SKM-1 (cell line): Measurements from ENCODE around the gene CILP2.
A peak's percentile ranks its signal among the peaks of the same experiment; 100 is the strongest.

Experiments used
- DNase-seq: peaks from one replicate; lab custom pipeline; 2025; ENCODE audit not compliant: unreplicated experiment; lab: John Stamatoyannopoulos, UW

Gene CILP2

GRCh38 chr19:19528721-19529490 is 9.2 kb upstream of the CILP2 start, which contains the start of gene YJEFN3:
TSS of gene YJEFN3 (plus strand) at chr19:19528911. CDS start at chr19:19528933, 22 bp downstream.
- DNase-seq, result no peak

GRCh38 chr19:19529783-19530422 is 8.2 kb upstream of the CILP2 start:
- DNase-seq, result no peak

- DNase-seq, result no peak
Measured at GRCh38 chr19:19530423-19530804, 7.7 kb upstream of the CILP2 start.

GRCh38 chr19:19530889-19531288 is 7.2 kb upstream of the CILP2 start:
- no peak for DNase-seq

- no peak for DNase-seq
Measured at GRCh38 chr19:19531951-19532805, 5.9 kb upstream of the CILP2 start.

- no peak for DNase-seq
Measured at GRCh38 chr19:19532806-19533701, 5.0 kb upstream of the CILP2 start.

GRCh38 chr19:19533841-19534240 is 4.2 kb upstream of the CILP2 start:
- no peak for DNase-seq

GRCh38 chr19:19534556-19535265 is 3.4 kb upstream of the CILP2 start:
- DNase-seq, result no peak

- DNase-seq, result no peak
Measured at GRCh38 chr19:19535311-19536191, 2.5 kb upstream of the CILP2 start.

GRCh38 chr19:19537075-19538048 is 703 bp upstream of the CILP2 start:
- DNase-seq, result no peak

GRCh38 chr19:19538785-19539166 is 711 bp downstream of the CILP2 start:
- DNase-seq, result no peak

GRCh38 chr19:19539698-19540063 is 1.6 kb downstream of the CILP2 start:
- no peak for DNase-seq

GRCh38 chr19:19540064-19540714 is 2.1 kb downstream of the CILP2 start:
- no peak for DNase-seq

- DNase-seq, result no peak
Measured at GRCh38 chr19:19540715-19541515, 2.9 kb downstream of the CILP2 start.

- DNase-seq, result no peak
Measured at GRCh38 chr19:19541616-19542015, 3.6 kb downstream of the CILP2 start.

GRCh38 chr19:19542507-19542906 is 4.4 kb downstream of the CILP2 start:
- DNase-seq, result peak; percentile 78

- no peak for DNase-seq
Measured at GRCh38 chr19:19543101-19543500, 5.0 kb downstream of the CILP2 start.
